BLaER1 (cell line): ENCODE data around the gene CMTM5.
"Not testable (repeated sequence)": the region's sequence is repeated elsewhere in the genome, so short reads cannot be mapped to it uniquely, and the experiment has no call there.

Source experiments
- H3K27ac ChIP-seq: shearing (Covaris generic); formaldehyde crosslinking; 2 replicates; pipeline ENCODE4 v1.8.1; 2022
- H3K27me3 ChIP-seq: shearing (Covaris generic); formaldehyde crosslinking; 2 replicates; pipeline ENCODE4 v1.8.1; 2022
- H3K36me3 ChIP-seq: shearing (Covaris generic); formaldehyde crosslinking; 2 replicates; pipeline ENCODE4 v1.8.1; 2022
- H3K4me1 ChIP-seq: shearing (Covaris generic); formaldehyde crosslinking; 2 replicates; pipeline ENCODE4 v1.8.1; 2022
- H3K4me2 ChIP-seq: shearing (Covaris generic); formaldehyde crosslinking; 2 replicates; pipeline ENCODE4 v1.8.1; 2022
- H3K4me3 ChIP-seq: shearing (Covaris generic); formaldehyde crosslinking; 2 replicates; pipeline ENCODE4 v1.8.1; 2022
- H3K9ac ChIP-seq: shearing (Covaris generic); formaldehyde crosslinking; 2 replicates; pipeline ENCODE4 v1.8.1; 2022
- H3K9me3 ChIP-seq: shearing (Covaris generic); formaldehyde crosslinking; 2 replicates; pipeline ENCODE4 v1.8.1; 2022
- H4K20me1 ChIP-seq: shearing (Covaris generic); formaldehyde crosslinking; 2 replicates; pipeline ENCODE4 v1.8.1; 2022
- Cebpa-rat ChIP-seq: shearing (Covaris generic); IDR thresholded peaks from 2 replicates; pipeline ENCODE4 v1.8.1; 2022

CMTM5 gene

DNA sequence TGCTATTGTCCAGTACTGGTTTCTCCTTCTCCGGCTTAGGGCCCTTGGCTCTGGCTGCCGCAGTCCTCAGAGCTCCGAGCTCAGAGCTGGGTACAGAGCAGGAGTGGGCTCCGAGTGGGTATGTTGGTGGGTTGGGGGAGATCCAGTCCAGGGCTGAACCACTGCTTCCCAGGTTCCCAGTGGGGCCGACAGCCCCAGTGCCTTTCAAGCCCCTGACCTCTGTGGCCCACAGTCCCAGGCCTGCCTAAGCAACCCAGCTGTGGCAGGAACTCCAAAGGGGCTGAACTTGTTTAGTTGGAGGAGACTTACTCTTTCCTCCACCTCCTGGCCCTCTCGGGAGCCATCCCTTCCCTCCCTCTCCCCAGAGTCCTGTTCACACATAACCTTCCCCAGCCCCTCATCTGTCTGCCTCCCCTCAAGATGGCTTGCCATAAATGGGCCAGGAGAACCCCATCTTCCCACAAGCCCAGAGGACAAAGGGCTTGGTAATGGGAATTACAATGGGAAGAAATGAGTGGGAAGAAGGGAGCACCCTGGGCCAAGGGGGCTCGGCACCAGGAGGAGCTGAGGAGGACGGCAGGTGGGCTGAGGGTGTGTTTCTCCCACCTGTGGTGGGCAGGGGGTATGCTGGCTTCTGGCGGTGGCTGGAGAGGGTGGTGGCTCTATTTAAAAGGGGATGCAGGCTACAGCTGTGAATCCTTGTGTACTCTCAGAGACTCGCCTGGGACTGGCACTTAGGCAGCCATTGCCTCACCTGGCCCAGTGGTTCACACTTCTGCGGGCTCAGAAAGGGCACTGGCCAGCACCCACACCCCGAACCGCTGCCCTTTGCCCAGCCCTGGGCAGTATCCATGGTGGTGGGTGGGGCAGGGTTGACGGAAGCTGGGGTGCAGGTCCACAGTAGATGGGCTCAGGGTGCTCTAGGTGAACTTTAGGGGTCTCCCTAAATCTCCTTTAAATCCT is 35.0 kb downstream of the CMTM5 start:
- no peak for TF ChIP-seq Cebpa-rat
- Histone ChIP-seq H3K27ac (no peak overlapping the region), H3K36me3 (no peaks in the 10 kb centered on the region), H3K27me3 (peaks cover 33% of the 10 kb centered on the region), H3K4me3 (no peak overlapping the region), H3K9me3 (no peaks in the 10 kb centered on the region), H3K9ac (no peak overlapping the region), H3K4me2 (no peak overlapping the region), H3K4me1 (peaks cover 6% of the 10 kb centered on the region), H4K20me1 (peaks cover 17% of the 10 kb centered on the region)

DNA sequence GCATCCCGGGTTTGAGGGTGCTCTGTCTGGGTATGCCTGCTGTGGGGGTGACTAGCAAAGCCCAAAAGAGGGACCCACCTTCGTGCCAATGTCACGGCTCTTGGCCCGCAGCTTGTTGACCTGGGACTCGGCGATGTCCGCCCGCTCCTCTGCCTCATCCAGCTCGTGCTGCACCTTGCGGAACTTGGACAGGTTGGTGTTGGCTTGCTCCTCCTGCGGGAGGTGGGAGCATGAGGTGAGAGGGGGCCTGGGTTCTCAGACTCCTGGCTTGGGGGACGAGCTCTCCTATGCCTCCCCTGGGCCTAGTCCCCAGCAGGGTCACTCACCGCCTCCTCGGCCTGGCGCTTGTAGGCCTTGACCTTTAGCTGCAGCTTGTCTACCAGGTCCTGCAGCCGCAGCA is 36.8 kb downstream of the CMTM5 start:
- H3K4me3 ChIP-seq: no peak overlapping the region
- H3K27ac ChIP-seq: no peak overlapping the region
- no peak overlapping the region for H3K4me2 ChIP-seq
- TF ChIP-seq Cebpa-rat: no peak
- H3K9me3 ChIP-seq: no peaks in the 10 kb centered on the region
- H4K20me1 ChIP-seq: no peaks in the 10 kb centered on the region; the same call in 1 of the 2 replicates
- H3K9ac ChIP-seq: no peak overlapping the region
- H3K27me3 ChIP-seq: peaks cover 15% of the 10 kb centered on the region
- H3K4me1 ChIP-seq: no peaks in the 10 kb centered on the region
- H3K36me3 ChIP-seq: no peaks in the 10 kb centered on the region

DNA sequence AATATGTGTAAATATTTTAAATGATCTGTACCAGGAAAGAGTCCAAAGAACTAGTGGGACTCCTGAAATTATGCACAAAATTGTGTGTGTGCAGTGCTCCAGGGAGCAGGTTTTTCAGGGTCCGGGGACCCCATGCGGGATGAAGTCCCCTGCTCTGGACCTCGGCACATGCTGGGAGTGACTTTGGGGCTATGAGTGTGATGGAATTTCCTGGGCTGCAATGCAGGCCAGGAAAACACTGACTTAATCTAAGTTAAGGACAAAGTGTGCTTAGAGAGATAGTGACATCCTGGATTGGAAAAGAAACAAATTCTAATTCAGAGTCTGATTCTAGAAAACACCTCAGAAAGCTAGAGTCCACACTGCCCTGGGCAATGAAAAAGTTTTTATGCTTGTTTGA is 37.4 kb downstream of the CMTM5 start:
- Histone ChIP-seq H3K27ac (no peak overlapping the region), H3K9ac (no peak overlapping the region), H3K36me3 (no peaks in the 10 kb centered on the region), H3K9me3 (no peaks in the 10 kb centered on the region), H3K4me2 (no peak overlapping the region), H4K20me1 (no peaks in the 10 kb centered on the region; the same call in 1 of the 2 replicates), H3K4me3 (no peak overlapping the region), H3K27me3 (peaks cover 11% of the 10 kb centered on the region), H3K4me1 (no peaks in the 10 kb centered on the region)
- no peak for TF ChIP-seq Cebpa-rat

DNA sequence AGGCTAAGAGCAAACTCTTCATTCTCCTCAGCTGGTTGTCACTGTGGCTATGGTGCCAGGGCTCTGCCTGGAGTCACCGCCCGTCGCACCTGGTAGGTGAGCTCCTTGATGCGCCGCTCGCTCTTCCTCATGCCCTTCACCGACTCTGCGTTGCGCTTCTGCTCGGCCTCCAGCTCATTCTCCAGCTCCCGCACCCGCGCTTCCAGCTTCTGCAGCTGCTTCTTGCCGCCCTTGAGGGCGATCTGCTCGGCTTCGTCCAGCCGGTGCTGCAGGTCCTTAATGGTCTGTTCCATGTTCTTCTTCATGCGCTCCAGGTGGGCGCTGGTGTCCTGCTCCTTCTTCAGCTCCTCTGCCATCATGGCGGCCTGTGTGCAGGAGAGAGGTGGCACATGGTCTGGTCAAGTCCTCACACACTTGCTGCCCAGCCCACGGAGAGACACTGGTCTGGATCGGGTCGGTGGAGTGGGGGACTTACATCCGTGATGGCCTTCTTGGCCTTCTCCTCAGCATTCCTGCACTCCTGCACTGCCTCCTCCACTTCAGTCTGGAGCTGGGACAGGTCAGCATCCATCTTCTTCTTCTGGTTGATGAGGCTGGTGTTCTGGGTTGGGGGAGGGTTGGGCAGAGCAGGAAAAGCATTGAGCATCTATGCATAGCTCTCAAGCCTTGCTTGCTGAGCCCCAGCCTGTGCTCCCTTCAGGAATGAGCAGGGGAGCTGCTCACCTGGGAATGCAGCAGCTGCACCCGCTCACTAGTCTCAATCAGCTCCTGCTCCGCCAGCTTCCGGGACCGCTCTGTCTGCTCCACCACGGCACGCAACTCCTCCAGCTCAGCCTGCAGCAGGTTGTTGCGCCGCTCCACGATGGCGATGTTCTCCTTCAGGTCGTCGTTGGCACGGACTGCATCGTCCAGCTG is 38.3 kb downstream of the CMTM5 start:
- Histone ChIP-seq H3K27me3 (peaks cover 7% of the 10 kb centered on the region), H3K9me3 (no peaks in the 10 kb centered on the region), H3K27ac (no peak overlapping the region), H3K4me2 (no peak overlapping the region), H3K9ac (no peak overlapping the region), H3K4me3 (no peak overlapping the region), H4K20me1 (no peaks in the 10 kb centered on the region; the same call in 1 of the 2 replicates), H3K4me1 (no peaks in the 10 kb centered on the region), H3K36me3 (no peaks in the 10 kb centered on the region)
- no peak for TF ChIP-seq Cebpa-rat

DNA sequence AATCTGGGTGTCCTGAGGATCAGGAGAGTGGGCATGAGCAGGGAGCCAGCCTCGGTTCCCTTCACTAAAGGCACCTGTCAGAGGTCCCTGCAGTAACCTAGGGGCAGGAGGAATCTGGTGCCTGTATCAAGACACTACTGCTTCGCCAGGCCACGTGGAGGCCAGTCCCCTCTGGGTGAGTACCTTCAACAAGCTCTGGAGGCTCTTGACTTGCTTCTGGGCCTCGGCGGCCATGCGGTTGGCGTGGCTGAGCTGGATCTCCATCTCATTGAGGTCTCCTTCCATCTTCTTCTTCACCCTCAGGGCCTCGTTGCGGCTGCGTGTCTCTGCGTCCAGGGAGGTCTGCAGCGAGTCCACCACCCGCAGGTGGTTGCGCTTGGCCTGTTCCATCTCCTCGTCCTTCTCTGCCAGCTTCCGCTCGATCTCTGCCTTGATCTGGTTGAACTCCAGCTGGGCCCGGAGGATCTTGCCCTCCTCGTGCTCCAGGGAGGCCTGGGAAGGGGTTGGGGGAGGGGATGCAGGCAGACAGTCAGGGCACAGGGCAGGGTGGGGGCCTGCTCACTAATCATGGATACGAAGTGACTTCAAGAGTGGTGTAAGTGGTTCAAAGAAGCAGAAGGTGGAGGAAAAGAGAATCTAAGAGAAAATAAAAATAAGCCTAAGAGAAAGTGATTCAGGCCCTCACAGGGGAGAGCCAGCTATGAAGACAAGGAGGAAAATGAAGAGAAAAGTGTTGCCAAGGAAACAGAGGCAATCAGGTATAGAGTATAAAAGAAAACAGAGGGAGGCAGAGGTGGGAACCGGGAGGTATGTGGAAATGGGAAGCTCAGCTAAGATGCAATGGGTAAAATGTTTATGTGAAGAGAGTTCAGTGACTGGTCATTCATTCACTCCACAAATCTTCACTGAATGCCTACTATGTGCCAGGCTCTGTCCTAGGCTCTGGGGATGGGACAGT is 39.3 kb downstream of the CMTM5 start:
- no peak overlapping the region for H3K4me2 ChIP-seq
- no peaks in the 10 kb centered on the region for H3K27me3 ChIP-seq
- H3K4me3 ChIP-seq: no peak overlapping the region
- H4K20me1 ChIP-seq: no peaks in the 10 kb centered on the region
- no peak overlapping the region for H3K9ac ChIP-seq
- no peaks in the 10 kb centered on the region for H3K36me3 ChIP-seq
- TF ChIP-seq Cebpa-rat: no peak
- H3K9me3 ChIP-seq: no peaks in the 10 kb centered on the region
- H3K27ac ChIP-seq: no peak overlapping the region
- no peaks in the 10 kb centered on the region for H3K4me1 ChIP-seq

DNA sequence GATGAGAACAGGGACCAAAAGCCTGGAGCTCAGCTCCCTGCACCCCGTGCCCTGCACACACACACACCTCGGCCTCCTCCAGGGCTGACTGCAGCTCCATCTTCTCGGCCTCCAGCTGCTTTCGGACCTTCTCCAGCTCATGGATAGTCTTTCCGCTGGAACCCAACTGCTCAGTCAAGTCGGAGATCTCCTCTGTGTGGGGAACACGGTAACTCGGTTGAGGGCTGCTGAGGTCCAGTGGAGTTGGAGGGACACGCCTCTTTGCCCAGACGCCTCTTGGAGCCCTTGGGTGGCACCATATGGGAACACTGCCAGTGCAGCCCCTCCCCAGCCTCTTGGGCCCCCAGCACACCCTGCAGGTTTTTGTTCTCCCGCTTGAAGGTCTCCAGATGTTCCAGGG is 40.0 kb downstream of the CMTM5 start:
- Histone ChIP-seq H3K27me3 (no peaks in the 10 kb centered on the region), H3K27ac (no peak overlapping the region), H3K36me3 (no peaks in the 10 kb centered on the region), H3K4me2 (no peak overlapping the region), H3K4me1 (no peaks in the 10 kb centered on the region; the same call in 1 of the 2 replicates), H3K4me3 (no peak overlapping the region), H3K9me3 (no peaks in the 10 kb centered on the region), H4K20me1 (no peaks in the 10 kb centered on the region), H3K9ac (no peak overlapping the region)
- no peak for TF ChIP-seq Cebpa-rat

DNA sequence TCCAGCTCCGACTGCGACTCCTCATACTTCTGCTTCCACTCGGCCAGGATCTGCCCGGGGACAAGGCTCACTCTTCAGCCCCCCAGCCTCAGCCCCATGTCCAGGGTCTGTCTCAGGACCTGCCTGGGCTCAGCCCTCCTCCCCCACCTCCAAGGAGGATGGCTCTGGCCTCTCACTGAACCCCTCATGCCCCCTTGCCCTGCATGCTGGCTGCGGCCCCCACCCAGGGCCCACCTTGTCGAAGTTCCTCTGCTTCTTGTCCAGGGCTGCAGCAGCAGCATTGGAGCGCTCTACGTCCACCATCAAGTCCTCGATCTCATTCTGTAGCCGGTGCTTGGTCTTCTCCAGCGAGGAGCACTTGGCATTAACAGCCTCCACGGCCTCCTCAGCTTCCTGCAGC is 40.4 kb downstream of the CMTM5 start:
- not testable (repeated sequence) for H3K27me3 ChIP-seq, H3K4me2 ChIP-seq, H3K9me3 ChIP-seq

DNA sequence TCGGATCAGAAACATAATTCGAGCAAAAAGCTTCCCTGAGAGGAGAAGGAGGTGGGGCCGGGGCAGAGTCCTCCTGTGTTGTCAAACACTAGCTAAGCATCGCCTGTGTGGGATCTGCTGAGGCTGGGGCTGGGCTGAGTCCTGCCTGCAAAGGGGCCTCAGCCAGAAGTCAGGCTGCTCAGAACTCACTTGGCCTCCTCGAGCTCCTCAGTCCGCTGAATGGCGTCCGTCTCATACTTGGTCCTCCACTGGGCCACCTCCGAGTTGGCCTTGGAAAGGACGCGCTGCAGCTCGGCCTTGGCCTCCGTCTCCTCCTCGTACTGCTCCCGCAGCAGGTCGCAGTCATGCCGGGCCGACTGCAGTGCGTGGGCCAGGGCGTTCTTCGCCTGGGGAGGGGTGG is 41.2 kb downstream of the CMTM5 start:
- Histone ChIP-seq H3K27ac (no peak overlapping the region), H3K4me1 (no peaks in the 10 kb centered on the region; the same call in 1 of the 2 replicates), H3K4me3 (no peak overlapping the region), H3K9ac (no peak overlapping the region), H4K20me1 (no peaks in the 10 kb centered on the region), H3K27me3 (no peaks in the 10 kb centered on the region), H3K36me3 (no peaks in the 10 kb centered on the region), H3K4me2 (no peak overlapping the region), H3K9me3 (no peaks in the 10 kb centered on the region)
- TF ChIP-seq Cebpa-rat: no peak

More for the DNA sequence above, 40.4 kb downstream of the CMTM5 start:
- not testable (repeated sequence) for H3K9ac ChIP-seq, H3K27ac ChIP-seq, H3K4me1 ChIP-seq, H3K4me3 ChIP-seq, H3K36me3 ChIP-seq, H4K20me1 ChIP-seq

DNA sequence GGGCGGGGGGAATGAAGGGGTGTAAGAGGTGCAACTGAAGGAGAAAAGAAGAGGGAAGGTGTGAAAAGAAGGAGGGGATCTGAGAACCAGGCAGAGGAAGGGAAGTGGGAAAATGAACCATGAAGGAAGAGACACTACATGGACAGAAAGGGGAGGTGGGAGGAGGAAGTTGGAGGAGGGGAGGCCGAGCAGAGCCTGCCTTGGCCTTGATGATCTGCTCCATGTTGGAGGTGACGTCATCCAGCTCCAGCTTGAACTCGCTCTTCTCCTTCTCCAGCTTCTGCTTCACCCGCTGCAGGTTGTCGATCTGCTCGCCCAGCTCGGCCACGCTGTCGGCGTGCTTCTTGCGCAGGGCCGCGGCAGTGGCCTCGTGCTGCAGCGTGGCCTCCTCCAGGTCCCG is 42.8 kb downstream of the CMTM5 start:
- not testable (repeated sequence) for H3K27ac ChIP-seq, H4K20me1 ChIP-seq, H3K9me3 ChIP-seq, H3K36me3 ChIP-seq, H3K9ac ChIP-seq, H3K4me3 ChIP-seq, H3K27me3 ChIP-seq, H3K4me2 ChIP-seq, H3K4me1 ChIP-seq
